Trophoblast cell (in vitro differentiated cells and primary cell): ENCODE measurements around the gene FKBP3. TPM values are rescaled to one million over a fixed set of nuclear protein-coding genes. Genes with fewer than 3 reads are reported as not detected.

Experiments
- DNase-seq, 2 donors: peaks; one replicate each; pipeline ENCODE4 v3.0.0-alpha.2; 2016
- H2AFZ ChIP-seq: 2 replicates; pipeline ENCODE4 v1.6.1; 2013; ENCODE audit warnings: low read length, moderate library complexity, mild to moderate bottlenecking; ENCODE audit not compliant: insufficient read depth, poor library complexity
- H2AK5ac ChIP-seq: 2 replicates; pipeline ENCODE4 v1.6.1; 2013; ENCODE audit warnings: mild to moderate bottlenecking, low read length
- H2BK120ac ChIP-seq: 2 replicates; pipeline ENCODE4 v1.6.1; 2013; ENCODE audit warnings: low read length, mild to moderate bottlenecking, moderate library complexity; ENCODE audit not compliant: insufficient read depth, poor library complexity
- H2BK12ac ChIP-seq: 2 replicates; pipeline ENCODE4 v1.6.1; 2013; ENCODE audit warnings: mild to moderate bottlenecking, low read length, moderate library complexity
- H2BK5ac ChIP-seq: 2 replicates; pipeline ENCODE4 v1.6.1; 2013; ENCODE audit warnings: low read length, low read depth, moderate library complexity, mild to moderate bottlenecking; ENCODE audit not compliant: poor library complexity
- H3K14ac ChIP-seq: 2 replicates; pipeline ENCODE4 v1.6.1; 2013; ENCODE audit warnings: mild to moderate bottlenecking, low read length
- H3K18ac ChIP-seq: 2 replicates; pipeline ENCODE4 v1.6.1; 2013; ENCODE audit warnings: mild to moderate bottlenecking, low read length
- H3K23ac ChIP-seq: 2 replicates; pipeline ENCODE4 v1.6.1; 2013; ENCODE audit warnings: low read length
- H3K27ac ChIP-seq: 2 replicates; pipeline ENCODE4 v1.5.1; 2013; ENCODE audit warnings: low read depth, mild to moderate bottlenecking, inconsistent platforms, low read length, moderate library complexity
- H3K27me3 ChIP-seq: 2 replicates; pipeline ENCODE4 v1.6.1; 2013; ENCODE audit warnings: inconsistent platforms, mild to moderate bottlenecking, low read length, moderate library complexity; ENCODE audit not compliant: insufficient read depth
- H3K36me3 ChIP-seq, 2 experiments: 1 replicate in 1 of 2; 2 replicates in 1 of 2; pipeline ENCODE4 v1.6.1; 2013; ENCODE audit warnings: low read length in 2 of 2, mild to moderate bottlenecking in 2 of 2, moderate library complexity in 1 of 2; ENCODE audit not compliant: insufficient read depth in 2 of 2, control insufficient read depth in 1 of 2
- H3K4ac ChIP-seq: 2 replicates; pipeline ENCODE4 v1.6.1; 2013; ENCODE audit warnings: low read depth, mild to moderate bottlenecking, low read length, moderate library complexity
- H3K4me1 ChIP-seq, 2 experiments: 1 replicate in 1 of 2; 2 replicates in 1 of 2; pipeline ENCODE4 v1.6.1; 2013; ENCODE audit warnings: low read length in 2 of 2, mild to moderate bottlenecking in 2 of 2, moderate library complexity in 1 of 2; ENCODE audit not compliant: insufficient read depth in 2 of 2, control insufficient read depth in 1 of 2
- H3K4me2 ChIP-seq: 2 replicates; pipeline ENCODE4 v1.6.1; 2013; ENCODE audit warnings: inconsistent platforms, mild to moderate bottlenecking, low read length, moderate library complexity
- H3K4me3 ChIP-seq: 2 replicates; pipeline ENCODE4 v1.5.1; 2013; ENCODE audit warnings: mild to moderate bottlenecking, low read depth, low read length, inconsistent platforms
- H3K79me1 ChIP-seq: one replicate; pipeline ENCODE4 v1.6.1; 2013; ENCODE audit warnings: low read length
- H3K79me2 ChIP-seq: 2 replicates; pipeline ENCODE4 v1.6.1; 2013; ENCODE audit warnings: low read length, mild to moderate bottlenecking; ENCODE audit not compliant: control insufficient read depth, insufficient read depth, poor library complexity
- H3K9ac ChIP-seq: 2 replicates; pipeline ENCODE4 v1.6.1; 2013; ENCODE audit warnings: mild to moderate bottlenecking, low read length
- H3K9me3 ChIP-seq: 2 replicates; pipeline ENCODE4 v1.6.1; 2013; ENCODE audit warnings: low read depth, mild to moderate bottlenecking, control low read depth, inconsistent platforms, low read length; ENCODE audit not compliant: insufficient read depth
- H4K12ac ChIP-seq: 2 replicates; pipeline ENCODE4 v1.6.1; 2013; ENCODE audit warnings: low read depth, mild to moderate bottlenecking, low read length, moderate library complexity
- H4K8ac ChIP-seq: 2 replicates; pipeline ENCODE4 v1.6.1; 2013; ENCODE audit warnings: low read depth, mild to moderate bottlenecking, low read length, moderate library complexity
- H4K91ac ChIP-seq: one replicate; pipeline ENCODE4 v1.6.1; 2013; ENCODE audit warnings: low read depth, mild to moderate bottlenecking, low read length, moderate library complexity
- WGBS: extraction: QIAGEN DNeasy Blood & Tissue Kit; methylation state at CpG from one replicate; pipeline ENCODE4 v1.1.7; 2013; ENCODE audit warnings: missing lambda C conversion rate; ENCODE audit not compliant: insufficient read length, insufficient coverage; ENCODE audit errors: extremely low coverage; 5-methylcytosine and 5-hydroxymethylcytosine counted together
- polyA plus RNA-seq: library from polyadenylated mRNA; stranded (reverse); fragments of 200-250 nt; gene quantifications from 2 replicates; pipeline ENCODE4 v1.2.3, GENCODE V29; 2013

Gene FKBP3
- 81.0 and 85.4 TPM in 2 replicates for polyA plus RNA-seq

GRCh38 chr14:45134051-45134958 is at the start of gene FKBP3:
Gene FKBP3 (minus strand): TSS chr14:45134481. CDS start chr14:45134456, 25 bp downstream.
- H3K23ac ChIP-seq = peak within 1 kb of the TSS; percentile 53
- H3K27me3 ChIP-seq = no peaks in the 10 kb centered on the region
- H2AFZ ChIP-seq = peak within 1 kb of the TSS; percentile 96

DNA sequence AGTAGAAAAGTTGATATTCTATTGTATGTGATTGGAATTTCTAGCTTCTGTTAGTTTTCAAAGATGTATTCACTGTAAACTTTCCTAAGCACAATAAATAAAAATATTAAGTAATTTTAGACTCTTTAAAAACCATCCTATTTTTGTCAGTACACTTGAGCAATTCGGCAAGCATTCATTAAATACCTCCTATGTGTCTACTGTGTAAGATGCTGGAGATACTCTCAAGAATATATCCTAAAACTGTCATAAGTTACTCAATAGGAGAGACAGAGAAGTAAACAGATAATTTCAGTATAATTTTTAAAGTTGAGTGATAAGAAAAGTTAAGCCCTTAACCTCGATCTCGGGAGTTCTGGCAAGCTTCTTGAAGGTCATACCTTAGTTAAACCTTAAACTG is 47.5 kb upstream of the FKBP3 start:
- Histone ChIP-seq H3K4ac (no peak overlapping the region), H3K18ac (no peak overlapping the region), H3K27me3 (no peaks in the 10 kb centered on the region), H3K79me1 (no peaks in the 10 kb centered on the region), H2BK120ac (no peak overlapping the region), H3K4me3 (no peak overlapping the region), H3K9me3 (no peaks in the 10 kb centered on the region), H3K79me2 (no peaks in the 10 kb centered on the region), H3K27ac (no peak overlapping the region), H3K4me2 (no peak overlapping the region), H3K14ac (no peak overlapping the region), H2BK5ac (no peak overlapping the region), H2AK5ac (no peak overlapping the region), H4K12ac (no peak overlapping the region), H3K9ac (no peak overlapping the region), H3K23ac (no peak overlapping the region), H4K8ac (no peak overlapping the region), H2BK12ac (no peak overlapping the region), H3K36me3 (no peaks in the 10 kb centered on the region), H4K91ac (no peak overlapping the region), H3K4me1 (no peaks in the 10 kb centered on the region), H2AFZ (no peak overlapping the region)
- WGBS = no CpG with 5 or more reads among the region's 3 CpGs
- DNase-seq = no peak

More at GRCh38 chr14:45134051-45134958, at the start of gene FKBP3:
- Histone ChIP-seq H4K91ac (peak within 1 kb of the TSS; percentile 87), H4K12ac (peak within 1 kb of the TSS; percentile 89), H2BK12ac (no peak within 1 kb of the TSS), H3K4me1 (no peaks in the 10 kb centered on the region), H2BK120ac (peak within 1 kb of the TSS; percentile 82), H2AK5ac (no peak within 1 kb of the TSS), H3K79me1 (peaks cover 6% of the 10 kb centered on the region), H3K9me3 (no peaks in the 10 kb centered on the region), H3K4me2 (peak within 1 kb of the TSS; percentile 83), H3K36me3 (no peaks in the 10 kb centered on the region), H3K14ac (peak within 1 kb of the TSS; percentile 91), H2BK5ac (peak within 1 kb of the TSS; percentile 71), H3K9ac (peak within 1 kb of the TSS; percentile 100), H3K4ac (peak within 1 kb of the TSS; percentile 87), H3K27ac (peak within 1 kb of the TSS; percentile 70), H4K8ac (peak within 1 kb of the TSS; percentile 94), H3K79me2 (peaks cover 4% of the 10 kb centered on the region), H3K4me3 (peak within 1 kb of the TSS; percentile 94), H3K18ac (peak within 1 kb of the TSS; percentile 88)
- DNase-seq = peak; percentile 99
- WGBS = no CpG with 5 or more reads among the region's 53 CpGs

DNA sequence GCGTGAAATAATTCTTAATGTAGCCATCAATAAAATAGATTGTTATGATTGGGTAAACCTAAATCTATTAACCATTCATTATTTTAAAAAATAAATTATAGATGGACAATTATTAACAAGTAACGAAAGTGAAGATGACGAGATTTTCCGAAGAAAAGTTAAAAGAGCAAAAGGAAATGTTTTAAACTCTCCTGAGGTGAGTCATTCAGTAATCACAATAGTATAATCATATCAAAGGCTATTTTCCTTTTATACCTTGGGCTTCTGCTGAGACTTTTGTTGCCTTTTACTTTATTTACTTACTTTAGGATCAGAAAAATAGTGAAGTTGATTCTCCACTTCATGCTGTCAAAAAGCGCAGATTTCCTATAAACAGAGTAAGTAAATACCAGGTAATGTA is 47.0 kb upstream of the FKBP3 start:
- Histone ChIP-seq H3K4me2 (no peak overlapping the region), H3K36me3 (no peaks in the 10 kb centered on the region), H4K12ac (no peak overlapping the region), H2BK12ac (no peak overlapping the region), H2AFZ (no peak overlapping the region), H3K4ac (no peak overlapping the region), H4K8ac (no peak overlapping the region), H3K27ac (no peak overlapping the region), H3K9me3 (no peaks in the 10 kb centered on the region), H3K18ac (no peak overlapping the region), H3K23ac (no peak overlapping the region), H3K9ac (no peak overlapping the region), H3K4me3 (no peak overlapping the region), H3K14ac (no peak overlapping the region), H3K79me2 (no peaks in the 10 kb centered on the region), H3K79me1 (no peaks in the 10 kb centered on the region), H2BK5ac (no peak overlapping the region), H2BK120ac (no peak overlapping the region), H3K27me3 (no peaks in the 10 kb centered on the region), H2AK5ac (no peak overlapping the region), H4K91ac (no peak overlapping the region), H3K4me1 (no peaks in the 10 kb centered on the region)
- no CpG with 5 or more reads among the region's 5 CpGs for WGBS
- DNase-seq = no peak

- H3K27me3 ChIP-seq = no peaks in the 10 kb centered on the region
- no peak overlapping the region for H3K4me2 ChIP-seq
- H3K9me3 ChIP-seq = no peaks in the 10 kb centered on the region
- H3K4me1 ChIP-seq = no peaks in the 10 kb centered on the region
- H2AK5ac ChIP-seq = no peak overlapping the region
- no peak overlapping the region for H2BK12ac ChIP-seq
- no peak overlapping the region for H4K12ac ChIP-seq
- WGBS = no CpG with 5 or more reads among the region's 5 CpGs
- no peak overlapping the region for H3K14ac ChIP-seq
- no peak overlapping the region for H2BK5ac ChIP-seq
- no peak overlapping the region for H4K8ac ChIP-seq
- H3K4ac ChIP-seq = no peak overlapping the region
- H3K18ac ChIP-seq = no peak overlapping the region
- no peak overlapping the region for H4K91ac ChIP-seq
- no peaks in the 10 kb centered on the region for H3K36me3 ChIP-seq
- H3K23ac ChIP-seq = no peak overlapping the region
- H3K4me3 ChIP-seq = no peak overlapping the region
- no peak overlapping the region for H2BK120ac ChIP-seq
- H2AFZ ChIP-seq = no peak overlapping the region
- H3K27ac ChIP-seq = no peak overlapping the region
- peak in 1 of 2 donors; percentile 26 for DNase-seq
- no peaks in the 10 kb centered on the region for H3K79me1 ChIP-seq
- no peaks in the 10 kb centered on the region for H3K79me2 ChIP-seq
- no peak overlapping the region for H3K9ac ChIP-seq
Measured at GRCh38 chr14:45177076-45177475, 42.8 kb upstream of the FKBP3 start.
